ENCODE data around the gene ACAN. TPM values are rescaled to one million over a fixed set of nuclear protein-coding genes. Genes with fewer than 3 reads are reported as not detected.
"Not testable (repeated sequence)": the region's sequence is repeated elsewhere in the genome, so short reads cannot be mapped to it uniquely, and the experiment has no call there.

Gene ACAN
- polyA plus RNA-seq, 10 donors, result 2.5 to 23.0 (median 8.3) TPM

- no peak for DNase-seq
Observed at GRCh38 chr15:88920186-88920891, 117.1 kb downstream of the ACAN start.

- DNase-seq, result not testable (repeated sequence)
Observed at GRCh38 chr15:88920892-88921435, 117.7 kb downstream of the ACAN start.

Other genes starting within 250 kb of the ACAN start
- gene AEN, start 182.1 kb upstream of the ACAN start, polyA plus RNA-seq (ENCODE audit: insufficient read length in 10 of 10), result 1 to 10 TPM; 4.2 to 7.7 (median 5.5) TPM
- 1 to 10 TPM in 5 of 10 donors, under 1 TPM in 5; 0.65 to 8.6 (median 1.1) TPM for gene ISG20, start 164.4 kb upstream of the ACAN start, polyA plus RNA-seq (ENCODE audit: insufficient read length in 10 of 10)
- gene HAPLN3, start 92.1 kb downstream of the ACAN start, polyA plus RNA-seq (ENCODE audit: insufficient read length in 10 of 10), result 10 to 100 TPM in 4 of 10 donors, 1 to 10 TPM in 6; 5.0 to 15.9 (median 9.3) TPM
- 100 to 1,000 TPM; 105 to 177 (median 118) TPM for gene MFGE8, start 109.9 kb downstream of the ACAN start, polyA plus RNA-seq (ENCODE audit: insufficient read length in 10 of 10)

All from muscle of back (tissue), 11 donors.